ENCODE measurements around the gene TUBAL3. TPM values are rescaled to one million over a fixed set of nuclear protein-coding genes. Genes with fewer than 3 reads are reported as not detected.

The TUBAL3 gene
- total RNA-seq, 1 donor from 2014 or later = not detected

GRCh38 chr10:5364374-5364773, 40.3 kb downstream of the TUBAL3 start:
- DNase-seq (ENCODE audit: extremely low spot score in 2 of 2) = no peak
- TF ChIP-seq POLR2A (IDR thresholded peaks at IDR 0.05) (no peak), POLR2AphosphoS5 (IDR thresholded peaks at IDR 0.05; ENCODE audit: insufficient read depth in 1 of 2, low read depth in 1 of 2) (no peak), CTCF (IDR thresholded peaks at IDR 0.05) (no peak)
- Histone ChIP-seq H3K4me1 (no peaks in the 10 kb centered on the region), H3K4me3 (no peak overlapping the region), H3K36me3 (no peaks in the 10 kb centered on the region), H3K27ac (no peak overlapping the region), H3K9me3 (no peaks in the 10 kb centered on the region), H3K27me3 (no peaks in the 10 kb centered on the region)
- intact Hi-C loops (cut with DNase I) = no loop called here

- intact Hi-C loops (cut with DNase I) = no loop called here
- no peaks in the 10 kb centered on the region for H3K27me3 ChIP-seq
Observed at GRCh38 chr10:5362873-5363272, 41.8 kb downstream of the TUBAL3 start.

GRCh38 chr10:5361966-5362365, 42.7 kb downstream of the TUBAL3 start:
- DNase-seq (ENCODE audit: extremely low spot score in 2 of 2) = no peak
- Histone ChIP-seq H3K27me3 (no peaks in the 10 kb centered on the region), H3K4me1 (no peaks in the 10 kb centered on the region), H3K36me3 (no peaks in the 10 kb centered on the region), H3K4me3 (no peak overlapping the region), H3K9me3 (no peaks in the 10 kb centered on the region), H3K27ac (no peak overlapping the region)
- intact Hi-C loops (cut with DNase I) = no loop called here
- TF ChIP-seq CTCF (IDR thresholded peaks at IDR 0.05) (no peak), POLR2AphosphoS5 (IDR thresholded peaks at IDR 0.05; ENCODE audit: insufficient read depth in 1 of 2, low read depth in 1 of 2) (no peak), POLR2A (IDR thresholded peaks at IDR 0.05) (no peak)

More at GRCh38 chr10:5362873-5363272, 41.8 kb downstream of the TUBAL3 start:
- Histone ChIP-seq H3K4me3 (no peak overlapping the region), H3K27ac (no peak overlapping the region), H3K36me3 (no peaks in the 10 kb centered on the region), H3K9me3 (no peaks in the 10 kb centered on the region), H3K4me1 (no peaks in the 10 kb centered on the region)
- no peak for DNase-seq (ENCODE audit: extremely low spot score in 2 of 2)
- TF ChIP-seq POLR2AphosphoS5 (IDR thresholded peaks at IDR 0.05; ENCODE audit: insufficient read depth in 1 of 2, low read depth in 1 of 2) (no peak), CTCF (IDR thresholded peaks at IDR 0.05) (no peak), POLR2A (IDR thresholded peaks at IDR 0.05) (no peak)

- Histone ChIP-seq H3K27ac (no peak overlapping the region), H3K9me3 (no peaks in the 10 kb centered on the region), H3K27me3 (no peaks in the 10 kb centered on the region), H3K4me1 (no peaks in the 10 kb centered on the region), H3K4me3 (no peak overlapping the region), H3K36me3 (no peaks in the 10 kb centered on the region)
- intact Hi-C loops (cut with DNase I) = no loop called here
- TF ChIP-seq CTCF (IDR thresholded peaks at IDR 0.05) (no peak), POLR2A (IDR thresholded peaks at IDR 0.05) (no peak), POLR2AphosphoS5 (IDR thresholded peaks at IDR 0.05; ENCODE audit: insufficient read depth in 1 of 2, low read depth in 1 of 2) (no peak)
- no peak for DNase-seq (ENCODE audit: extremely low spot score in 2 of 2)
Observed at GRCh38 chr10:5360318-5360915, 44.2 kb downstream of the TUBAL3 start.

- TF ChIP-seq POLR2AphosphoS5 (IDR thresholded peaks at IDR 0.05; ENCODE audit: insufficient read depth in 1 of 2, low read depth in 1 of 2) (no peak), CTCF (IDR thresholded peaks at IDR 0.05) (no peak), POLR2A (IDR thresholded peaks at IDR 0.05) (no peak)
- H3K27me3 ChIP-seq = no peaks in the 10 kb centered on the region
- no peaks in the 10 kb centered on the region for H3K4me1 ChIP-seq
- DNase-seq (ENCODE audit: extremely low spot score in 2 of 2) = no peak
- no peaks in the 10 kb centered on the region for H3K9me3 ChIP-seq
- H3K27ac ChIP-seq = no peak overlapping the region
- no peaks in the 10 kb centered on the region for H3K36me3 ChIP-seq
- intact Hi-C loops (cut with DNase I) = no loop called here
- no peak overlapping the region for H3K4me3 ChIP-seq
Observed at GRCh38 chr10:5356302-5356763, 48.3 kb downstream of the TUBAL3 start.

All from vagina (tissue), 2 donors.